GM13977 (cell line): ENCODE data around the gene CFAP157.

Experiments used
- DNase-seq: peaks from one replicate; pipeline ENCODE4 v3.0.0; 2012; ENCODE audit warnings: low spot score
- in situ Hi-C: fragments of 300-500 bp; cut with MboI; formaldehyde crosslinking; loops from one replicate; pipeline ENCODE4 v1.12.0; 2022; ENCODE audit warnings: low sequenced_read_pairs, low pct_unique_long_range_greater_than_20kb, mixed read lengths, inconsistent platforms; ENCODE audit not compliant: unreplicated experiment
- TF ChIP-seq, protein P1 (sequence below): IDR thresholded peaks from 2 replicates; pipeline ENCODE4 v1.5.1; 2012; ENCODE audit warnings: mild to moderate bottlenecking, control low read depth; ENCODE audit not compliant: insufficient read depth; ENCODE audit errors: extremely low read depth, missing control alignments

The CFAP157 gene

GRCh38 chr9:127749090-127749787 lies 42.5 kb downstream of the CFAP157 start:
- in situ Hi-C loops: no loop called here
- no peak for DNase-seq
- TF ChIP-seq, protein P1, sequence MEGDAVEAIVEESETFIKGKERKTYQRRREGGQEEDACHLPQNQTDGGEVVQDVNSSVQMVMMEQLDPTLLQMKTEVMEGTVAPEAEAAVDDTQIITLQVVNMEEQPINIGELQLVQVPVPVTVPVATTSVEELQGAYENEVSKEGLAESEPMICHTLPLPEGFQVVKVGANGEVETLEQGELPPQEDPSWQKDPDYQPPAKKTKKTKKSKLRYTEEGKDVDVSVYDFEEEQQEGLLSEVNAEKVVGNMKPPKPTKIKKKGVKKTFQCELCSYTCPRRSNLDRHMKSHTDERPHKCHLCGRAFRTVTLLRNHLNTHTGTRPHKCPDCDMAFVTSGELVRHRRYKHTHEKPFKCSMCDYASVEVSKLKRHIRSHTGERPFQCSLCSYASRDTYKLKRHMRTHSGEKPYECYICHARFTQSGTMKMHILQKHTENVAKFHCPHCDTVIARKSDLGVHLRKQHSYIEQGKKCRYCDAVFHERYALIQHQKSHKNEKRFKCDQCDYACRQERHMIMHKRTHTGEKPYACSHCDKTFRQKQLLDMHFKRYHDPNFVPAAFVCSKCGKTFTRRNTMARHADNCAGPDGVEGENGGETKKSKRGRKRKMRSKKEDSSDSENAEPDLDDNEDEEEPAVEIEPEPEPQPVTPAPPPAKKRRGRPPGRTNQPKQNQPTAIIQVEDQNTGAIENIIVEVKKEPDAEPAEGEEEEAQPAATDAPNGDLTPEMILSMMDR: no peak

DNA sequence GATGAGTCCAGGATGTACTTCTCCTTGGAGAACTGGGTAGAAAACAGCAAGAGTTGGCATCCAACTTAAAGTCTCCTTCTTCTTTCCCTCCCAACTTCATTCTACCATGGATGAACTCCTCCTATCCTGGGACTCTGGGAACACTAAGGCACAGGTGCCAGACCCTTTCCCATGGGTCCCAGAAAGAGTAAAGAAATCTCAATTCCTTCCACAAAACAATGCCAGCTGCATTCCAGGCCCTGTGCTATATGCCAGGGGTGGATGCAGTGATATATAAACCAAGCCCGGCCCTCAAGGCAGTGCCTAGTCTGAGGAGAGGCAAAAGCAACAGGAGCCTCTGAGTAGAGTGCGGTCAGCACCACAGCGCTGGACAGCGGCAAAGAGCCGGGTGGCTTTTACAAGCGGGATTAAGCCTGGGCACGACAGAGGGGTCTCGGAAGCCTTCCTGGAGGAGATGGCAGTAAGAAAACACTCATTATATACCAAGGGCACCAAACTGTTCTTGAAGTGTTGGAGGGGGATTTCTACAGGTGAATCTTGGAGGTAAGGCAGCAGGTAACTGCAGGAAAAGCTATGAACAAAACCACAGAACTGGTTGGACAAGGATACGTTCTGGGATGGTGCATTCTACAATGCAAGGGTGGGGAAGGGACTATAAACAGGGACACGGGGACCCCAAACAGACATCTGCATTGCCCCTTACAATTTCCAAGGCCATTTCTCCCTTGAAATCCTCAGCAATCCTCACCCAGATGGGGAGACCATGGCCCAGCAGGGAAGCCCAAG lies 44.7 kb downstream of the CFAP157 start:
- TF ChIP-seq, protein P1: no peak
- in situ Hi-C loops: no loop called here
- no peak for DNase-seq

GRCh38 chr9:127753148-127753547 lies 46.4 kb downstream of the CFAP157 start:
- in situ Hi-C loops: no loop called here
- TF ChIP-seq, protein P1: no peak
- DNase-seq: no peak

DNA sequence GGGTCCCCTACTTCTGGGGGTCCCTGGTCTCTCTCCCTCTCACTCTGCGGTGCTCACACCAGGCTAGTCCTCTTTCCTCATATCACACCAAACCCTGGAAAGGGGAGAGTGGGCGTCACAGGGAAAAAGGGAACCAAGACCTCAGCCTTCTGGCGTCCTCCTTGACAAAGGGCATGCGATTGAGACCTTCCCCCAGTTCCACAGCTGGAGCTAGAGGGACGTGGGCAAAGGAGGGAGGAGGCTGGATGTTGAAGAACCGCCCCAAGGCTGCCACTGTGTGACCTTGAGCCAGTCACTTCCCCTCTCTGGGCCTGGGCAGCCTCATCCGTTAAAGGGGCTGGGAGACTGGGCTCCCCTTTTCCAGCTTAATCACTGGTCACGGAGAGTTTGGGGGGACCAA lies 46.8 kb downstream of the CFAP157 start:
- in situ Hi-C loops: no loop called here
- no peak for DNase-seq
- TF ChIP-seq, protein P1: no peak

GRCh38 chr9:127754099-127755060 lies 47.6 kb downstream of the CFAP157 start:
- TF ChIP-seq, protein P1: no peak
- in situ Hi-C loops: no loop called here
- DNase-seq: no peak
